GM18520 (cell line): ENCODE data around the gene SULT1C3.

Experiments
- ATAC-seq: cut with Tn5 transposase; IDR thresholded peaks from one replicate; pipeline ENCODE4 v1.9.1; 2021; ENCODE audit not compliant: unreplicated experiment

SULT1C3 gene

GRCh38 chr2:108301558-108301957, 61.8 kb downstream of the SULT1C3 start:
- ATAC-seq: no peak

- peak; percentile 44 for ATAC-seq
Observed at GRCh38 chr2:108304975-108305374, 65.2 kb downstream of the SULT1C3 start.

- ATAC-seq: no peak
Observed at GRCh38 chr2:108305901-108306300, 66.1 kb downstream of the SULT1C3 start.

GRCh38 chr2:108309903-108310302, 70.1 kb downstream of the SULT1C3 start:
- no peak for ATAC-seq
